GM18508 (cell line): ENCODE results near the gene CORIN.
"Not testable (repeated sequence)": the region's sequence is repeated elsewhere in the genome, so short reads cannot be mapped to it uniquely, and the experiment has no call there.

Experiments
- ATAC-seq: cut with Tn5 transposase; IDR thresholded peaks from one replicate; pipeline ENCODE4 v1.9.1; 2021; ENCODE audit warnings: moderate number of reproducible peaks; ENCODE audit not compliant: insufficient read depth, unreplicated experiment

CORIN gene

GRCh38 chr4:47786958-47787370 is 50.9 kb downstream of the CORIN start:
- peak; percentile 77 for ATAC-seq

- ATAC-seq = no peak
Observed at GRCh38 chr4:47785153-47785552, 52.7 kb downstream of the CORIN start.

- no peak for ATAC-seq
Observed at GRCh38 chr4:47784222-47784621, 53.6 kb downstream of the CORIN start.

GRCh38 chr4:47776353-47776752 is 61.5 kb downstream of the CORIN start:
- no peak for ATAC-seq

GRCh38 chr4:47774079-47774478 is 63.8 kb downstream of the CORIN start:
- no peak for ATAC-seq

GRCh38 chr4:47771020-47771419 is 66.8 kb downstream of the CORIN start:
- ATAC-seq = no peak

- ATAC-seq = not testable (repeated sequence)
Observed at GRCh38 chr4:47767956-47768355, 69.9 kb downstream of the CORIN start.

GRCh38 chr4:47763279-47763678 is 74.6 kb downstream of the CORIN start:
- ATAC-seq = no peak

- ATAC-seq = no peak
Observed at GRCh38 chr4:47762376-47763266, 75.2 kb downstream of the CORIN start.

GRCh38 chr4:47753316-47753715 is 84.6 kb downstream of the CORIN start:
- ATAC-seq = not testable (repeated sequence)

GRCh38 chr4:47752214-47752613 is 85.7 kb downstream of the CORIN start:
- ATAC-seq = no peak

- ATAC-seq = no peak
Observed at GRCh38 chr4:47750788-47751187, 87.1 kb downstream of the CORIN start.

GRCh38 chr4:47749858-47750257 is 88.0 kb downstream of the CORIN start:
- no peak for ATAC-seq

- ATAC-seq = no peak
Observed at GRCh38 chr4:47749060-47749459, 88.8 kb downstream of the CORIN start.

GRCh38 chr4:47747846-47748494 is 89.9 kb downstream of the CORIN start:
- no peak for ATAC-seq

- ATAC-seq = no peak
Observed at GRCh38 chr4:47747211-47747610, 90.7 kb downstream of the CORIN start.

GRCh38 chr4:47746122-47746521 is 91.7 kb downstream of the CORIN start:
- no peak for ATAC-seq

GRCh38 chr4:47744843-47745382 is 93.0 kb downstream of the CORIN start:
- no peak for ATAC-seq

- ATAC-seq = no peak
Observed at GRCh38 chr4:47744253-47744652, 93.6 kb downstream of the CORIN start.

GRCh38 chr4:47741200-47741599 is 96.7 kb downstream of the CORIN start:
- no peak for ATAC-seq

GRCh38 chr4:47737326-47737725 is 100.5 kb downstream of the CORIN start:
- no peak for ATAC-seq
